ENCODE results near the gene ADAM10.

ADAM10 gene

DNA sequence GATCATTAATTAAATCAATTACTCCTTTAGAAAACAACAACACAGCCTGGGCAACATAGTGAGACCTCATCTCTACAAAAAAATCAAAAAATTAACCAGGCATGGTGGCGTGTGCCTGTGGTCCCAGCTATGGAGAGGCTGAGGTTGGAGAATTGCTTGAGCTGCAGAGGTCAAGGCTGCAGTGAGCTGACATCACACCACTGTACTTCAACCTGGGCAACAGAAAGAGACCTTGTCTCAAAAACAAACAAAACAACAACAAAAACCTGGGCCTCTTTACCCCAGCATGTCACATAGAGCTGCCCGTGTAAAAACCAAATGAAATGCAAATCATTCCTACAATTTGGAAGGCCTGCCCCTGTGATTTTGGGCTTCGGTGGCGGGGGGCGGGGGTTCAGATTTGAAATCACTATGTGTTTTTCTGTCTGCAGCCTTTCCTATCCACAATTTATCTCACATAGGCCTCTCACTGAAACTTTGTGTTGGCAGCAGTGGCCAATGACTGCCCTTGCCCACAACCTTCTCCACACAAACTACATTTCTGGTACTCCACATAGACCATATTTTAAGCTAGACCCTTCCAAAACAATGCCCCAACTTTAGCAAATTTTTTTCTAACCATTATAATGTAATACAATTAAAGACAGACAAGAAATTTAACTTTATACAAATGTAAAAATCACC, 6.5 kb downstream of the ADAM10 start:
- H3K9me3 ChIP-seq (ENCODE audit: control insufficient read depth, insufficient read depth, low read depth, low read length): no peaks in the 10 kb centered on the region
- no peak for TF ChIP-seq ZNF140 (tag by site-specific recombination; IDR thresholded peaks at IDR 0.05)
- TF ChIP-seq ZNF24 (tag by site-specific recombination; IDR thresholded peaks at IDR 0.05): no peak
- TF ChIP-seq, protein P1, sequence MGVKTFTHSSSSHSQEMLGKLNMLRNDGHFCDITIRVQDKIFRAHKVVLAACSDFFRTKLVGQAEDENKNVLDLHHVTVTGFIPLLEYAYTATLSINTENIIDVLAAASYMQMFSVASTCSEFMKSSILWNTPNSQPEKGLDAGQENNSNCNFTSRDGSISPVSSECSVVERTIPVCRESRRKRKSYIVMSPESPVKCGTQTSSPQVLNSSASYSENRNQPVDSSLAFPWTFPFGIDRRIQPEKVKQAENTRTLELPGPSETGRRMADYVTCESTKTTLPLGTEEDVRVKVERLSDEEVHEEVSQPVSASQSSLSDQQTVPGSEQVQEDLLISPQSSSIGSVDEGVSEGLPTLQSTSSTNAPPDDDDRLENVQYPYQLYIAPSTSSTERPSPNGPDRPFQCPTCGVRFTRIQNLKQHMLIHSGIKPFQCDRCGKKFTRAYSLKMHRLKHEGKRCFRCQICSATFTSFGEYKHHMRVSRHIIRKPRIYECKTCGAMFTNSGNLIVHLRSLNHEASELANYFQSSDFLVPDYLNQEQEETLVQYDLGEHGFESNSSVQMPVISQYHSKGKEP (tag by site-specific recombination; IDR thresholded peaks at IDR 0.05): no peak
- TF ChIP-seq ZBTB17 (tag by site-specific recombination; IDR thresholded peaks at IDR 0.05): no peak
- TF ChIP-seq ZNF600 (tag by site-specific recombination; IDR thresholded peaks at IDR 0.05): no peak
- no peak for TF ChIP-seq ZNF677 (tag by site-specific recombination; IDR thresholded peaks at IDR 0.05)
- TF ChIP-seq ZNF433 (tag by site-specific recombination; IDR thresholded peaks at IDR 0.05; ENCODE audit: low read depth): no peak
- no peak for TF ChIP-seq HOXC10 (CRISPR knock-in tag; IDR thresholded peaks at IDR 0.05)
- TF ChIP-seq ZNF146 (tag by site-specific recombination; IDR thresholded peaks at IDR 0.05): no peak
- no peak for TF ChIP-seq ZNF248 (tag by site-specific recombination; IDR thresholded peaks at IDR 0.05)
- no peak for TF ChIP-seq ZNF202 (tag by site-specific recombination; IDR thresholded peaks at IDR 0.05; ENCODE audit: borderline replicate concordance)
- TF ChIP-seq ZNF629 (tag by site-specific recombination; IDR thresholded peaks at IDR 0.05): no peak
- TF ChIP-seq, protein P2, sequence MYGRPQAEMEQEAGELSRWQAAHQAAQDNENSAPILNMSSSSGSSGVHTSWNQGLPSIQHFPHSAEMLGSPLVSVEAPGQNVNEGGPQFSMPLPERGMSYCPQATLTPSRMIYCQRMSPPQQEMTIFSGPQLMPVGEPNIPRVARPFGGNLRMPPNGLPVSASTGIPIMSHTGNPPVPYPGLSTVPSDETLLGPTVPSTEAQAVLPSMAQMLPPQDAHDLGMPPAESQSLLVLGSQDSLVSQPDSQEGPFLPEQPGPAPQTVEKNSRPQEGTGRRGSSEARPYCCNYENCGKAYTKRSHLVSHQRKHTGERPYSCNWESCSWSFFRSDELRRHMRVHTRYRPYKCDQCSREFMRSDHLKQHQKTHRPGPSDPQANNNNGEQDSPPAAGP (tag by site-specific recombination; IDR thresholded peaks at IDR 0.05): no peak
- TF ChIP-seq ZNF548 (tag by site-specific recombination; IDR thresholded peaks at IDR 0.05): no peak
- TF ChIP-seq ZNF174 (tag by site-specific recombination; IDR thresholded peaks at IDR 0.05): no peak
- TF ChIP-seq ZBTB1 (tag by site-specific recombination; IDR thresholded peaks at IDR 0.05): no peak
- TF ChIP-seq ZNF660 (tag by site-specific recombination; IDR thresholded peaks at IDR 0.05): no peak
- no peak overlapping the region for H3K4me3 ChIP-seq (ENCODE audit: low read depth, low read length)
- no peaks in the 10 kb centered on the region for H3K36me3 ChIP-seq (ENCODE audit: control insufficient read depth in 2 of 2, insufficient read depth in 1 of 2, low read length in 2 of 2)
- no peak overlapping the region for H3K27ac ChIP-seq (ENCODE audit: extremely low read depth, low read depth, low read length)
- ChIA-PET POLR2A (interaction anchor here (0.6 kb wide), 1 partner anchor 28 kb away, joined by 3 read pairs; the partner anchor contains the start of gene MINDY2), CTCF (interaction anchor here (0.6 kb wide), 3 partner anchors 34 to 772 kb away, joined by 3 to 4 read pairs (median 4); no protein-coding TSS in a partner anchor)
- peaks cover 12% of the 10 kb centered on the region for H3K4me1 ChIP-seq (ENCODE audit: control insufficient read depth, insufficient read depth, low read length)

DNA sequence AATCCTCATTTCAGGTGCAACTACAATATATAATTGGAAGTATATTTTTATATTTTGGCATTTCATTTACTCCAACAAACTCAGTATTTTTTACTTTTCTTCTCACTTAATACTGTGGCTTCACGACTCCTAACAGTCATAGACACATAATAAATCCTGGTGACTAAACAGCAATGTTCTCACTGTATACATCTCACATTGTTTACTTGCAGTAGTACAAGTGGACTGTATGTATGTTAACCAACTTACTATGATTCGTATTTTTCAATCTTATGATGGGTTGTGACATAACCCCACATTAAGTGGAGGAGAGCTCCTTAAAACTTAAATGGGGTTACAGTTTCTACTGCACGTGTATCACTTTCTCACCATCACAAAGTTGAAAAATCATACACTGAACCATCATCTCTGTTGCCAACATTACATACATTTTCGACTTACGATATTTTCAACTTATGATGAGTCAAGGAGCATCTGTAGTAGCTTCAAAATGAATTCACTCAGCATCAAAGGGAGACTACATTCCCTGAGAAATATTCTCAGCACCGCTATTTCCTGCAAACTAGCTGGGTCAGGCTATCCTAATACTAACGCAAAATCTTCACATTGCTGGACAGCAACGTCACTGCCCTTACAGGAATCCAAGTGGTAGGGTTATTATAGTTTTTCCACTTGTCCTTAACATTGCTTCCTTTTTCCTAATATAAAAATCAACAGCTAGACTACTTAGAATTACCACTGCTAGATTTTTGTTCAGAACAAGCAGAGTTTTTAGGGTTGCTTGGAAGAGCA, 7.3 kb downstream of the ADAM10 start:
- TF ChIP-seq, protein P3, sequence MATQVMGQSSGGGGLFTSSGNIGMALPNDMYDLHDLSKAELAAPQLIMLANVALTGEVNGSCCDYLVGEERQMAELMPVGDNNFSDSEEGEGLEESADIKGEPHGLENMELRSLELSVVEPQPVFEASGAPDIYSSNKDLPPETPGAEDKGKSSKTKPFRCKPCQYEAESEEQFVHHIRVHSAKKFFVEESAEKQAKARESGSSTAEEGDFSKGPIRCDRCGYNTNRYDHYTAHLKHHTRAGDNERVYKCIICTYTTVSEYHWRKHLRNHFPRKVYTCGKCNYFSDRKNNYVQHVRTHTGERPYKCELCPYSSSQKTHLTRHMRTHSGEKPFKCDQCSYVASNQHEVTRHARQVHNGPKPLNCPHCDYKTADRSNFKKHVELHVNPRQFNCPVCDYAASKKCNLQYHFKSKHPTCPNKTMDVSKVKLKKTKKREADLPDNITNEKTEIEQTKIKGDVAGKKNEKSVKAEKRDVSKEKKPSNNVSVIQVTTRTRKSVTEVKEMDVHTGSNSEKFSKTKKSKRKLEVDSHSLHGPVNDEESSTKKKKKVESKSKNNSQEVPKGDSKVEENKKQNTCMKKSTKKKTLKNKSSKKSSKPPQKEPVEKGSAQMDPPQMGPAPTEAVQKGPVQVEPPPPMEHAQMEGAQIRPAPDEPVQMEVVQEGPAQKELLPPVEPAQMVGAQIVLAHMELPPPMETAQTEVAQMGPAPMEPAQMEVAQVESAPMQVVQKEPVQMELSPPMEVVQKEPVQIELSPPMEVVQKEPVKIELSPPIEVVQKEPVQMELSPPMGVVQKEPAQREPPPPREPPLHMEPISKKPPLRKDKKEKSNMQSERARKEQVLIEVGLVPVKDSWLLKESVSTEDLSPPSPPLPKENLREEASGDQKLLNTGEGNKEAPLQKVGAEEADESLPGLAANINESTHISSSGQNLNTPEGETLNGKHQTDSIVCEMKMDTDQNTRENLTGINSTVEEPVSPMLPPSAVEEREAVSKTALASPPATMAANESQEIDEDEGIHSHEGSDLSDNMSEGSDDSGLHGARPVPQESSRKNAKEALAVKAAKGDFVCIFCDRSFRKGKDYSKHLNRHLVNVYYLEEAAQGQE (tag by site-specific recombination; IDR thresholded peaks at IDR 0.05): peak; percentile 65
- TF ChIP-seq ZNF221 (tag by site-specific recombination; IDR thresholded peaks at IDR 0.05; ENCODE audit: borderline replicate concordance): no peak
- no peak for TF ChIP-seq ZNF571 (tag by site-specific recombination; IDR thresholded peaks at IDR 0.05)
- TF ChIP-seq KLF1 (tag by site-specific recombination; IDR thresholded peaks at IDR 0.05): no peak
- TF ChIP-seq ZNF341 (tag by site-specific recombination; IDR thresholded peaks at IDR 0.05; ENCODE audit: low read depth): no peak
- TF ChIP-seq ZNF324 (tag by site-specific recombination; IDR thresholded peaks at IDR 0.05): no peak
- CTCF ChIA-PET: interaction anchor here (0.6 kb wide), 1 partner anchor 214 kb away, joined by 3 read pairs; no protein-coding TSS in a partner anchor
- POLR2A ChIA-PET: no interaction called here
- H3K9me3 ChIP-seq (ENCODE audit: control insufficient read depth, insufficient read depth, low read depth, low read length): no peaks in the 10 kb centered on the region
- no peak overlapping the region for H3K4me3 ChIP-seq (ENCODE audit: low read depth, low read length)
- no peak overlapping the region for H3K27ac ChIP-seq (ENCODE audit: extremely low read depth, low read depth, low read length)
- H3K4me1 ChIP-seq (ENCODE audit: control insufficient read depth, insufficient read depth, low read length): peaks cover 8% of the 10 kb centered on the region
- no peaks in the 10 kb centered on the region for H3K36me3 ChIP-seq (ENCODE audit: control insufficient read depth in 2 of 2, insufficient read depth in 1 of 2, low read length in 2 of 2)

Data from HEK293 (cell line).